Endodermal cell (in vitro differentiated cells): ENCODE results near the gene DYNC2LI1. TPM values are rescaled to one million over a fixed set of nuclear protein-coding genes. Genes with fewer than 3 reads are reported as not detected.

Experiments
- DNase-seq: peaks from one replicate; pipeline ENCODE4 v3.0.0-alpha.2; 2017
- H3K27ac ChIP-seq: 2 replicates; pipeline ENCODE4 v1.5.1; 2013; ENCODE audit warnings: mild to moderate bottlenecking, low read depth, low read length, moderate library complexity
- H3K27me3 ChIP-seq: 2 replicates; pipeline ENCODE4 v1.6.1; 2013; ENCODE audit warnings: mild to moderate bottlenecking, low read length, moderate library complexity; ENCODE audit not compliant: insufficient read depth, control insufficient read depth, poor library complexity, severe bottlenecking
- H3K36me3 ChIP-seq: 2 replicates; pipeline ENCODE4 v1.7.0; 2013; ENCODE audit warnings: mild to moderate bottlenecking, low read length, moderate library complexity; ENCODE audit not compliant: control insufficient read depth, insufficient read depth
- H3K4me1 ChIP-seq: one replicate; pipeline ENCODE4 v1.7.0; 2013; ENCODE audit warnings: low read length; ENCODE audit not compliant: control insufficient read depth, insufficient read depth
- H3K4me3 ChIP-seq: 2 replicates; pipeline ENCODE4 v1.5.1; 2013; ENCODE audit warnings: mild to moderate bottlenecking, low read length, moderate library complexity
- H3K9ac ChIP-seq: 2 replicates; pipeline ENCODE4 v1.6.1; 2013; ENCODE audit warnings: mild to moderate bottlenecking, low read length, moderate library complexity; ENCODE audit not compliant: poor library complexity, severe bottlenecking; ENCODE audit errors: extremely low read depth
- H3K9me3 ChIP-seq: 2 replicates; pipeline ENCODE4 v1.6.1; 2013; ENCODE audit warnings: mild to moderate bottlenecking, low read length, moderate library complexity; ENCODE audit not compliant: control insufficient read depth
- H3K27ac Mint-ChIP-seq: 2 replicates; pipeline ENCODE4 v1.8.0; 2020; ENCODE audit warnings: mixed read lengths
- H3K27me3 Mint-ChIP-seq: 2 replicates; pipeline ENCODE4 v1.8.0; 2021; ENCODE audit warnings: mild to moderate bottlenecking, mixed read lengths; ENCODE audit not compliant: insufficient read depth
- H3K36me3 Mint-ChIP-seq: 2 replicates; pipeline ENCODE4 v1.8.0; 2020; ENCODE audit warnings: low read depth, mixed read lengths
- H3K4me1 Mint-ChIP-seq: 2 replicates; pipeline ENCODE4 v1.8.0; 2020; ENCODE audit warnings: mixed read lengths
- H3K4me3 Mint-ChIP-seq: 2 replicates; pipeline ENCODE4 v1.8.0; 2020; ENCODE audit warnings: mild to moderate bottlenecking, moderate library complexity, mixed read lengths
- H3K9me3 Mint-ChIP-seq: 2 replicates; pipeline ENCODE4 v1.8.0; 2020; ENCODE audit warnings: mild to moderate bottlenecking, mixed read lengths
- WGBS, 2 experiments: methylation state at CpG; one replicate each; pipeline versions ENCODE4 v1.1.5 to v1.1.7; 2013; ENCODE audit warnings: missing lambda C conversion rate in 2 of 2, mixed read lengths in 1 of 2; ENCODE audit not compliant: insufficient coverage in 1 of 2, insufficient read length in 1 of 2; 5-methylcytosine and 5-hydroxymethylcytosine counted together
- total RNA-seq, 2 donors: library from RNA; stranded (reverse); fragmentation: NEBNext Ultra II Directional in 1 of 2; extraction: Animal tissue kit (Norgen Biotek cat#: 25700) in 1 of 2; gene quantifications; 2 replicates in 1 of 2; 3 replicates in 1 of 2; pipeline ENCODE4 v1.2.1, GENCODE V29; 2021
- TF ChIP-seq, protein P1 (sequence below): fragments of 200-600 bp; sonication (generic); conservative IDR thresholded peaks from 2 replicates; pipeline ENCODE4 v1.5.0; 2021; ENCODE audit warnings: antibody characterized with exemption, mild to moderate bottlenecking

Gene DYNC2LI1
- total RNA-seq, 2 donors from 2014 or later: 17.1 to 39.7 TPM

GRCh38 chr2:43754180-43754579 lies 19.7 kb upstream of the DYNC2LI1 start:
- H3K9ac ChIP-seq: no peak overlapping the region
- TF ChIP-seq, protein P1, sequence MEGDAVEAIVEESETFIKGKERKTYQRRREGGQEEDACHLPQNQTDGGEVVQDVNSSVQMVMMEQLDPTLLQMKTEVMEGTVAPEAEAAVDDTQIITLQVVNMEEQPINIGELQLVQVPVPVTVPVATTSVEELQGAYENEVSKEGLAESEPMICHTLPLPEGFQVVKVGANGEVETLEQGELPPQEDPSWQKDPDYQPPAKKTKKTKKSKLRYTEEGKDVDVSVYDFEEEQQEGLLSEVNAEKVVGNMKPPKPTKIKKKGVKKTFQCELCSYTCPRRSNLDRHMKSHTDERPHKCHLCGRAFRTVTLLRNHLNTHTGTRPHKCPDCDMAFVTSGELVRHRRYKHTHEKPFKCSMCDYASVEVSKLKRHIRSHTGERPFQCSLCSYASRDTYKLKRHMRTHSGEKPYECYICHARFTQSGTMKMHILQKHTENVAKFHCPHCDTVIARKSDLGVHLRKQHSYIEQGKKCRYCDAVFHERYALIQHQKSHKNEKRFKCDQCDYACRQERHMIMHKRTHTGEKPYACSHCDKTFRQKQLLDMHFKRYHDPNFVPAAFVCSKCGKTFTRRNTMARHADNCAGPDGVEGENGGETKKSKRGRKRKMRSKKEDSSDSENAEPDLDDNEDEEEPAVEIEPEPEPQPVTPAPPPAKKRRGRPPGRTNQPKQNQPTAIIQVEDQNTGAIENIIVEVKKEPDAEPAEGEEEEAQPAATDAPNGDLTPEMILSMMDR: no peak
- H3K36me3 ChIP-seq: no peaks in the 10 kb centered on the region
- no peaks in the 10 kb centered on the region for H3K27me3 ChIP-seq
- WGBS, 2 experiments: 89 to 96% methylated on average over 7 of the region's 7 CpGs
- DNase-seq: no peak
- no peaks in the 10 kb centered on the region for H3K27me3 Mint-ChIP-seq
- peaks cover 10% of the 10 kb centered on the region for H3K4me1 Mint-ChIP-seq
- H3K36me3 Mint-ChIP-seq: no peaks in the 10 kb centered on the region
- no peak overlapping the region for H3K4me3 Mint-ChIP-seq
- no peaks in the 10 kb centered on the region for H3K4me1 ChIP-seq
- H3K27ac ChIP-seq: no peak overlapping the region
- H3K9me3 ChIP-seq: no peaks in the 10 kb centered on the region
- H3K9me3 Mint-ChIP-seq: no peaks in the 10 kb centered on the region
- H3K4me3 ChIP-seq: no peak overlapping the region
- H3K27ac Mint-ChIP-seq: no peak overlapping the region

DNA sequence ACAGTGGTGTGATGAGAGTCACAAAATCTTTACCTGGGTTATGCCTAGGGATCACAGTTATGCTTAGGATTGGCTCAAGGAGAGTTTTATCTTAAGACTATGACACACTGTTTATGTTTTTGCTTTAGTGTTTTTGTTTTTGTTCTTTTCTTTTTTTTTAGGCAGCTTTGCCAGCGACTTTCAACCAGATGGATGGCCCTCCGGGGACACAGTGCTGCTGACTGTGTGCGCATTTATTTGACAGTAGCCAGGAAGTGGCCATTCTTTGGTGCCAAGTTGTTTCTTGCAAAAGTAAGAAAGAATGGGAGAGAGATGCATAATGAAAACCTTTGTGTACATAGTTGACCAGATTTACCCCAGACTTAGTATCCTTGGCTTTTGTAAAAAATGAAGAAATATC lies 15.1 kb upstream of the DYNC2LI1 start:
- no peak overlapping the region for H3K4me3 ChIP-seq
- Mint-ChIP-seq H3K9me3 (no peaks in the 10 kb centered on the region), H3K27me3 (no peaks in the 10 kb centered on the region), H3K27ac (no peak overlapping the region), H3K36me3 (no peaks in the 10 kb centered on the region), H3K4me3 (no peak overlapping the region), H3K4me1 (no peaks in the 10 kb centered on the region)
- no peak overlapping the region for H3K9ac ChIP-seq
- DNase-seq: no peak
- H3K36me3 ChIP-seq: no peaks in the 10 kb centered on the region
- 79% methylated on average over 3 of the region's 3 CpGs; no CpG with 5 or more reads in 1 of the 2 experiments for WGBS, 2 experiments
- H3K4me1 ChIP-seq: no peaks in the 10 kb centered on the region
- no peaks in the 10 kb centered on the region for H3K9me3 ChIP-seq
- TF ChIP-seq, protein P1: no peak
- H3K27ac ChIP-seq: no peak overlapping the region
- H3K27me3 ChIP-seq: no peaks in the 10 kb centered on the region

GRCh38 chr2:43759195-43759594 lies 14.6 kb upstream of the DYNC2LI1 start:
- Mint-ChIP-seq H3K4me1 (no peaks in the 10 kb centered on the region), H3K4me3 (no peak overlapping the region), H3K27me3 (no peaks in the 10 kb centered on the region), H3K27ac (no peak overlapping the region), H3K9me3 (no peaks in the 10 kb centered on the region), H3K36me3 (no peaks in the 10 kb centered on the region)
- TF ChIP-seq, protein P1: no peak
- no peak for DNase-seq
- Histone ChIP-seq H3K36me3 (no peaks in the 10 kb centered on the region), H3K27me3 (no peaks in the 10 kb centered on the region), H3K4me1 (no peaks in the 10 kb centered on the region), H3K4me3 (no peak overlapping the region), H3K27ac (no peak overlapping the region), H3K9ac (no peak overlapping the region), H3K9me3 (no peaks in the 10 kb centered on the region)
